ENCODE data around the gene SMIM27.

DNA sequence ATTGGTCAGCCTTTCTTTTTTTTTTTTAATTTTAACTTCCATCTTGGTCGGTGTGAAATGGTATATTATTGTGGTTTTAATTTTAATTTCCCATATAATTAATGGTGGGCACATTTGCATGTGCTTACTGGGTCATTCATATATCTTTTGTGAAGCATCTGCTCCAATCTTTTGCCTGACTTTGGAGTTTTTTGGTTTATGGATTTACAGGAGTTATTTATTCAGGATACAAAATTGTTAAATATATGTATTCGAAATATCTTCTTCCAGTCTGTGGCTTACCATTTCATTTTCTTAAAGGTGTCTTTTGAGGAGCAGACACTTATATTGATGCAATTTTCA lies 25.4 kb upstream of the SMIM27 start:
- TF ChIP-seq, protein P1, sequence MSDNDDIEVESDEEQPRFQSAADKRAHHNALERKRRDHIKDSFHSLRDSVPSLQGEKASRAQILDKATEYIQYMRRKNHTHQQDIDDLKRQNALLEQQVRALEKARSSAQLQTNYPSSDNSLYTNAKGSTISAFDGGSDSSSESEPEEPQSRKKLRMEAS (IDR thresholded peaks at IDR 0.05; ENCODE audit: low read depth, low read length) = 0 out of 2 replicates have a peak, but pooled peaks have one; percentile 4
- TF ChIP-seq, protein P2, sequence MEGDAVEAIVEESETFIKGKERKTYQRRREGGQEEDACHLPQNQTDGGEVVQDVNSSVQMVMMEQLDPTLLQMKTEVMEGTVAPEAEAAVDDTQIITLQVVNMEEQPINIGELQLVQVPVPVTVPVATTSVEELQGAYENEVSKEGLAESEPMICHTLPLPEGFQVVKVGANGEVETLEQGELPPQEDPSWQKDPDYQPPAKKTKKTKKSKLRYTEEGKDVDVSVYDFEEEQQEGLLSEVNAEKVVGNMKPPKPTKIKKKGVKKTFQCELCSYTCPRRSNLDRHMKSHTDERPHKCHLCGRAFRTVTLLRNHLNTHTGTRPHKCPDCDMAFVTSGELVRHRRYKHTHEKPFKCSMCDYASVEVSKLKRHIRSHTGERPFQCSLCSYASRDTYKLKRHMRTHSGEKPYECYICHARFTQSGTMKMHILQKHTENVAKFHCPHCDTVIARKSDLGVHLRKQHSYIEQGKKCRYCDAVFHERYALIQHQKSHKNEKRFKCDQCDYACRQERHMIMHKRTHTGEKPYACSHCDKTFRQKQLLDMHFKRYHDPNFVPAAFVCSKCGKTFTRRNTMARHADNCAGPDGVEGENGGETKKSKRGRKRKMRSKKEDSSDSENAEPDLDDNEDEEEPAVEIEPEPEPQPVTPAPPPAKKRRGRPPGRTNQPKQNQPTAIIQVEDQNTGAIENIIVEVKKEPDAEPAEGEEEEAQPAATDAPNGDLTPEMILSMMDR (IDR thresholded peaks at IDR 0.05; ENCODE audit: low read depth, low read length) = no peak
- no peak for TF ChIP-seq POLR2A (IDR thresholded peaks at IDR 0.05; ENCODE audit: extremely low read depth, insufficient read length)
- TF ChIP-seq MYC (IDR thresholded peaks at IDR 0.05; ENCODE audit: low read depth, low read length) = no peak

All from NB4 (cell line).